SK-N-SH (cell line): ENCODE results near the gene NPRL2.

Experiments
- EP300 ChIP-seq, 2 experiments: IDR thresholded peaks; 2 replicates each; pipeline versions ENCODE4 v1.4.0 to v1.6.1; 2012; ENCODE audit warnings: borderline replicate concordance in 1 of 2, low read depth in 1 of 2, low read length in 1 of 2
- NRF1 ChIP-seq: IDR thresholded peaks from 2 replicates; pipeline ENCODE4 v1.6.1; 2012; ENCODE audit warnings: low read depth, mild to moderate bottlenecking, low read length
- RAD21 ChIP-seq: IDR thresholded peaks from 2 replicates; pipeline ENCODE4 v1.6.1; 2012; ENCODE audit warnings: mild to moderate bottlenecking, low read length
- RFX5 ChIP-seq: IDR thresholded peaks from 2 replicates; pipeline ENCODE4 v1.6.1; 2012; ENCODE audit warnings: mild to moderate bottlenecking, improper control_type of control experiment, low read length
- TAF1 ChIP-seq: IDR thresholded peaks from 2 replicates; pipeline ENCODE4 v1.6.1; 2012; ENCODE audit warnings: low read depth, mild to moderate bottlenecking, low read length, moderate library complexity, borderline replicate concordance
- TF ChIP-seq, protein P1 (sequence below): IDR thresholded peaks from 2 replicates; pipeline ENCODE4 v1.6.1; 2012; ENCODE audit warnings: mild to moderate bottlenecking, low read depth, low read length, moderate library complexity
- TF ChIP-seq, protein P2 (sequence below): fragments of 200-600 bp; sonication (generic); IDR thresholded peaks from 2 replicates; pipeline ENCODE4 v1.6.1; 2017; ENCODE audit warnings: antibody characterized with exemption, mild to moderate bottlenecking, moderate library complexity

DNA sequence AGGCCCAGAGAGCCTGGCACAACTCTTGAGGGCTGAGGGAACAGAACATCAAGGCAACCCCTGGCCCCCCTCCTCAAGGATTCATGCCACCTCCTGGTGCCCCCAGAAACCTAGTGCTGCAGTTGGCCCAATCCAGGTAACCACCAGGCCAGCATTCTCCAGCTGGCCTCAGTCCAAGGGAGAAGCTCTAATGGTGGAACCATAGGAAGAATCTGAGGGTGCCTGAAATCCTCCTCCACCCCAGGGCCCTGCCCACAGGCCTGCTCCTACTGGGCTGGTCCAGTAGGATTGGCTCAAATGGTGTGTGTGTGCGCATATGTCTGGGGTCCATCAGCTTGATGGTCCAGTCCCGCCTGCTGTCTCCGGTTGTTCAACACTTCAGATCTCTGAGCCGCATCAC is 35.8 kb downstream of the NPRL2 start:
- TF ChIP-seq, protein P1, sequence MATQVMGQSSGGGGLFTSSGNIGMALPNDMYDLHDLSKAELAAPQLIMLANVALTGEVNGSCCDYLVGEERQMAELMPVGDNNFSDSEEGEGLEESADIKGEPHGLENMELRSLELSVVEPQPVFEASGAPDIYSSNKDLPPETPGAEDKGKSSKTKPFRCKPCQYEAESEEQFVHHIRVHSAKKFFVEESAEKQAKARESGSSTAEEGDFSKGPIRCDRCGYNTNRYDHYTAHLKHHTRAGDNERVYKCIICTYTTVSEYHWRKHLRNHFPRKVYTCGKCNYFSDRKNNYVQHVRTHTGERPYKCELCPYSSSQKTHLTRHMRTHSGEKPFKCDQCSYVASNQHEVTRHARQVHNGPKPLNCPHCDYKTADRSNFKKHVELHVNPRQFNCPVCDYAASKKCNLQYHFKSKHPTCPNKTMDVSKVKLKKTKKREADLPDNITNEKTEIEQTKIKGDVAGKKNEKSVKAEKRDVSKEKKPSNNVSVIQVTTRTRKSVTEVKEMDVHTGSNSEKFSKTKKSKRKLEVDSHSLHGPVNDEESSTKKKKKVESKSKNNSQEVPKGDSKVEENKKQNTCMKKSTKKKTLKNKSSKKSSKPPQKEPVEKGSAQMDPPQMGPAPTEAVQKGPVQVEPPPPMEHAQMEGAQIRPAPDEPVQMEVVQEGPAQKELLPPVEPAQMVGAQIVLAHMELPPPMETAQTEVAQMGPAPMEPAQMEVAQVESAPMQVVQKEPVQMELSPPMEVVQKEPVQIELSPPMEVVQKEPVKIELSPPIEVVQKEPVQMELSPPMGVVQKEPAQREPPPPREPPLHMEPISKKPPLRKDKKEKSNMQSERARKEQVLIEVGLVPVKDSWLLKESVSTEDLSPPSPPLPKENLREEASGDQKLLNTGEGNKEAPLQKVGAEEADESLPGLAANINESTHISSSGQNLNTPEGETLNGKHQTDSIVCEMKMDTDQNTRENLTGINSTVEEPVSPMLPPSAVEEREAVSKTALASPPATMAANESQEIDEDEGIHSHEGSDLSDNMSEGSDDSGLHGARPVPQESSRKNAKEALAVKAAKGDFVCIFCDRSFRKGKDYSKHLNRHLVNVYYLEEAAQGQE: no peak
- TF ChIP-seq RFX5: no peak
- TF ChIP-seq, protein P2, sequence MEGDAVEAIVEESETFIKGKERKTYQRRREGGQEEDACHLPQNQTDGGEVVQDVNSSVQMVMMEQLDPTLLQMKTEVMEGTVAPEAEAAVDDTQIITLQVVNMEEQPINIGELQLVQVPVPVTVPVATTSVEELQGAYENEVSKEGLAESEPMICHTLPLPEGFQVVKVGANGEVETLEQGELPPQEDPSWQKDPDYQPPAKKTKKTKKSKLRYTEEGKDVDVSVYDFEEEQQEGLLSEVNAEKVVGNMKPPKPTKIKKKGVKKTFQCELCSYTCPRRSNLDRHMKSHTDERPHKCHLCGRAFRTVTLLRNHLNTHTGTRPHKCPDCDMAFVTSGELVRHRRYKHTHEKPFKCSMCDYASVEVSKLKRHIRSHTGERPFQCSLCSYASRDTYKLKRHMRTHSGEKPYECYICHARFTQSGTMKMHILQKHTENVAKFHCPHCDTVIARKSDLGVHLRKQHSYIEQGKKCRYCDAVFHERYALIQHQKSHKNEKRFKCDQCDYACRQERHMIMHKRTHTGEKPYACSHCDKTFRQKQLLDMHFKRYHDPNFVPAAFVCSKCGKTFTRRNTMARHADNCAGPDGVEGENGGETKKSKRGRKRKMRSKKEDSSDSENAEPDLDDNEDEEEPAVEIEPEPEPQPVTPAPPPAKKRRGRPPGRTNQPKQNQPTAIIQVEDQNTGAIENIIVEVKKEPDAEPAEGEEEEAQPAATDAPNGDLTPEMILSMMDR: no peak
- no peak for TF ChIP-seq EP300 (IDR thresholded peaks at IDR 0.05; ENCODE audit: borderline replicate concordance in 1 of 2, low read depth in 1 of 2, low read length in 1 of 2)
- no peak for TF ChIP-seq TAF1
- no peak for TF ChIP-seq NRF1
- no peak for TF ChIP-seq RAD21
